GM13977 (cell line): ENCODE measurements around the gene GPR183.
"Not testable (repeated sequence)": the region's sequence is repeated elsewhere in the genome, so short reads cannot be mapped to it uniquely, and the experiment has no call there.

Source experiments
- DNase-seq: peaks from one replicate; pipeline ENCODE4 v3.0.0; 2012; ENCODE audit warnings: low spot score
- in situ Hi-C: fragments of 300-500 bp; cut with MboI; formaldehyde crosslinking; loops from one replicate; pipeline ENCODE4 v1.12.0; 2022; ENCODE audit warnings: low sequenced_read_pairs, low pct_unique_long_range_greater_than_20kb, mixed read lengths, inconsistent platforms; ENCODE audit not compliant: unreplicated experiment
- TF ChIP-seq, protein P1 (sequence below): IDR thresholded peaks from 2 replicates; pipeline ENCODE4 v1.5.1; 2012; ENCODE audit warnings: mild to moderate bottlenecking, control low read depth; ENCODE audit not compliant: insufficient read depth; ENCODE audit errors: extremely low read depth, missing control alignments

The GPR183 gene

DNA sequence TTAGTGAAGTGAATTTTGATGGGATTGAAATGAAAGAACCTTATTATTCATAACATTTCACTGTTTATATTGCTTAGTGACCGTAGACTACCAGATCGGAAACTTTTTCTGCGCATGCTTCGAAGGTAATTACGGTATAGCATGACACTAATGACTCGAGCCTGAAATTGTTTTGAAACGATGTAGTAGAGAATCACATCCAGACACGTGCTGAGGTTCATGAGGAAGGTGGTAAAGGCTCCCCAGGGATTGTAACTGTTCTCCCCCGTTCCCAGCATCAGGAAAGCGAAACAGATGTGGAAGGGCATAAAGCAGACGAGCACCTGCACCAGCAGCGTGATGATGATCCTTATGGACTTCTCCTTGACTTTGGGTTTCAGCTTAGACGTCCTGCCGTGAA is 52.4 kb downstream of the GPR183 start:
- in situ Hi-C loops = loop anchor here (25.0 kb wide), 1 partner anchor 393 kb away; no protein-coding TSS in a partner anchor
- TF ChIP-seq, protein P1, sequence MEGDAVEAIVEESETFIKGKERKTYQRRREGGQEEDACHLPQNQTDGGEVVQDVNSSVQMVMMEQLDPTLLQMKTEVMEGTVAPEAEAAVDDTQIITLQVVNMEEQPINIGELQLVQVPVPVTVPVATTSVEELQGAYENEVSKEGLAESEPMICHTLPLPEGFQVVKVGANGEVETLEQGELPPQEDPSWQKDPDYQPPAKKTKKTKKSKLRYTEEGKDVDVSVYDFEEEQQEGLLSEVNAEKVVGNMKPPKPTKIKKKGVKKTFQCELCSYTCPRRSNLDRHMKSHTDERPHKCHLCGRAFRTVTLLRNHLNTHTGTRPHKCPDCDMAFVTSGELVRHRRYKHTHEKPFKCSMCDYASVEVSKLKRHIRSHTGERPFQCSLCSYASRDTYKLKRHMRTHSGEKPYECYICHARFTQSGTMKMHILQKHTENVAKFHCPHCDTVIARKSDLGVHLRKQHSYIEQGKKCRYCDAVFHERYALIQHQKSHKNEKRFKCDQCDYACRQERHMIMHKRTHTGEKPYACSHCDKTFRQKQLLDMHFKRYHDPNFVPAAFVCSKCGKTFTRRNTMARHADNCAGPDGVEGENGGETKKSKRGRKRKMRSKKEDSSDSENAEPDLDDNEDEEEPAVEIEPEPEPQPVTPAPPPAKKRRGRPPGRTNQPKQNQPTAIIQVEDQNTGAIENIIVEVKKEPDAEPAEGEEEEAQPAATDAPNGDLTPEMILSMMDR = no peak
- no peak for DNase-seq

DNA sequence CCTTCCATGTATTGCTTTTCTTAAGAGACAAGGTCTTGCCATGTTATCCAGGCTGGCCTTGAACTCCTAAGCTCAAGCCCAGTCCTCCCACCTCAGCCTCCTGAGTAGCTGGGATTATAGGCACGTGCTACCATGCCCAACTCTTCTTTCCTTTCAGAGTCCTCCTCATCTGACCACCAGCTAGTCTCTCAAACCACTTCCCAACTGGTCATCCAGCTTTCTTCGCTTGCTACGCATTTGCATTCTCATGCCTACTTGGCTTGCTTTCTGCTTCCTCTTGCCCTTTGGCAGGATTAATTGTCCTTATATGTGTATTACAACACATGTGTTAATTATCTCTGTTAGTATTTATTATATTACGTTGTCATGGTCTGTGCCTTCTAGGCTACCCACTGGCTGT is 55.3 kb downstream of the GPR183 start:
- in situ Hi-C loops = loop anchor here (25.0 kb wide), 1 partner anchor 390 kb away; no protein-coding TSS in a partner anchor
- no peak for DNase-seq
- TF ChIP-seq, protein P1 = no peak

DNA sequence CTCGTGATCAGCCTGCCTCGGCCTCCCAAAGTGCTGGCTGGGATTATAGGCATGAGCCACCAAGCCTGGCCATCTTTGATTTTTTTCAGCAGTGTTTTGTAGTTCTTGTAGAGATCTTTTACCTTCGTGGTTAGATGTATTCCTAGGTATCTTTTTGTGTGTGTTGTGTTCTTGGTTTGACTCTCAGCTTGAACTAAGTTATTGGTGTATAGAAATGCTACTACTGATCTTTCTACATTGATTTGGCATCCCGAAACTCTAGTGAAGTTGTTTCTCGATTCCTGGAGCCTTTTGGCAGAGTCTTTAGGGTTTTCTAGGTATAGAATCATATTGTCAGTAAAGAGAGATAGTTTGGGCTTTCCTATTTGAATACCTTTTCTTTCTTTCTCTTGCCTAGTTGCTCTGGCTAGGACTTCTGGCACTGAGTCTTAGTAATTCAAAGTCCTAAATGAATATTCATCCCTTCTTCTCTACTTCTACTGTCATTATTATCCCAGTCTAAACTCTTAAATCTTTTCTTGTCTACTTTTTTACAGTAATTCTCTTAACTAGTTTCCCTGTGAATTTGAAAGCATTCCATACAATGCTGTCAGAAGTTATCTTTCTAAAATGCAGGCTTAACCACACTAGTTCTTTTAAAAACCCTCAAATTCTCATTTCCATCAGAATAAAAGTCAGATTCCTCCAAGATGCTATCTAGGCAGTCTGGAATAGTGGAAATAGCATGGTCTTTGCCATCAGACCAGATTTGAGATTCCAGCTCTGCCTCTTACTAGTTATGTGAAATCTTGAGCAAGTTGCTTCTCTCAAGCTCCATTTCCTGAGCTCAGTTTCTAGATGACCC is 56.0 kb downstream of the GPR183 start:
- TF ChIP-seq, protein P1 = no peak
- DNase-seq = no peak
- in situ Hi-C loops = loop anchor here (25.0 kb wide), 1 partner anchor 389 kb away; no protein-coding TSS in a partner anchor

DNA sequence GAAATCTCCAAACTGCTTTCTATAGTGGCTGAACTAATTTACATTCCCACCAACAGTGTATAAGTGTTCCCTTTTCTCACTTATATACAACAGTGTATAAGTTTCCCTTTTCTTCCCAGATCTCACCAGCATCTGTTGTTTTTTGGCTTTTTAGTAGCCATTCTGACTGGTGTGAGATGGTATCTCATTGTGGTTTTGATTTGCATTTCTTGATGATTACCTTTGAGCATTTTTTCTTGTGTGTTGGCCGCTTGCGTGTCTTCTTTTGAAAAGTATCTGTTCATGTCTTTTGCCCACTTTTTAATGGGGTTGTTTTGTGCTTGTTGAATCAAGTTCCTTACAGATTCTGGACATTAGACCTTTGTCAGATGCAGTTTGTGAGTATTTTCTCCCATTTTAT is 57.6 kb downstream of the GPR183 start:
- DNase-seq = not testable (repeated sequence)
- in situ Hi-C loops = loop anchor here (25.0 kb wide), 1 partner anchor 387 kb away; no protein-coding TSS in a partner anchor

DNA sequence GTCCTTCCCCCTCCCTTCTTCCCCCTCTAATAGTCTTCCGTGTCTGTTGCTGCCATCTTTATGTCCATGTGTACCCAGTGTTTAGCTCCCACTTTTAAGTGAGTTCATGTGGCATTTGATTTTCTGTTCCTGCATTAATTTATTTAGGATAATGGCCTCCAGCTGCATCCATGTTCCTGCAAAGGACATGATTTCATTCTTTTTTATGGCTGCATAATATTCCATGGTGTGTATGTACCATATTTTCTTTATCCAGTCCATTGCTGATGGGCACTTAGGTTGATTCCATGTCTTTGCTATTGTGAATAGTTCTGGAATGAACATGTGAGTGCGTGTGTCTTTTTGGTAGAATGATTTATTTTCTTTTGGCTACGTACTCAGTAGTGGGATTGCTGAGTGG is 58.0 kb downstream of the GPR183 start:
- DNase-seq, in situ Hi-C loops: not testable (repeated sequence)

DNA sequence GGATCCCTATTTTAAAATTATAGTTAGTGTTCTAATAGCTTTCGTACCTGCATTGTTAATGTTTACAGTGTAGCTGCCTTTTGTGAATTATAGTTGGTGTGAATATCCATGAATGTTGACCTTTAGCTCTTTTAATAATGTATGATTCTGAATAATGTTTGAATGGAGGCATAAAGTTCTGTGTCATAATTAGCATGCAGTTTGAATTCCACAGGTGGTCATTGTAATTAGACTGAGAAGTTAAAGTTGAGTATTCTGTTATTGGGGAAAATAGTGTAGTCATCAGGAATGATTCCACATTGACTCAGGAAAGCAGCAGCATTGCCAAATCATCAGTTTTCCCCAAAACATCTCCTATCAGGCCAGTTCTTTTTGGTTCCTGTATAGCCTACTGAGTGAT is 61.1 kb downstream of the GPR183 start:
- TF ChIP-seq, protein P1 = no peak
- DNase-seq = no peak
- in situ Hi-C loops = no loop called here
